HG02840 (cell line): ENCODE measurements around the gene PBXIP1.

Source experiments
- ATAC-seq: cut with Tn5 transposase; IDR thresholded peaks from one replicate; pipeline ENCODE4 v1.9.1; 2021; ENCODE audit warnings: mild to moderate bottlenecking, moderate library complexity, moderate number of reproducible peaks; ENCODE audit not compliant: unreplicated experiment, low FRiP score

The PBXIP1 gene, protein sequence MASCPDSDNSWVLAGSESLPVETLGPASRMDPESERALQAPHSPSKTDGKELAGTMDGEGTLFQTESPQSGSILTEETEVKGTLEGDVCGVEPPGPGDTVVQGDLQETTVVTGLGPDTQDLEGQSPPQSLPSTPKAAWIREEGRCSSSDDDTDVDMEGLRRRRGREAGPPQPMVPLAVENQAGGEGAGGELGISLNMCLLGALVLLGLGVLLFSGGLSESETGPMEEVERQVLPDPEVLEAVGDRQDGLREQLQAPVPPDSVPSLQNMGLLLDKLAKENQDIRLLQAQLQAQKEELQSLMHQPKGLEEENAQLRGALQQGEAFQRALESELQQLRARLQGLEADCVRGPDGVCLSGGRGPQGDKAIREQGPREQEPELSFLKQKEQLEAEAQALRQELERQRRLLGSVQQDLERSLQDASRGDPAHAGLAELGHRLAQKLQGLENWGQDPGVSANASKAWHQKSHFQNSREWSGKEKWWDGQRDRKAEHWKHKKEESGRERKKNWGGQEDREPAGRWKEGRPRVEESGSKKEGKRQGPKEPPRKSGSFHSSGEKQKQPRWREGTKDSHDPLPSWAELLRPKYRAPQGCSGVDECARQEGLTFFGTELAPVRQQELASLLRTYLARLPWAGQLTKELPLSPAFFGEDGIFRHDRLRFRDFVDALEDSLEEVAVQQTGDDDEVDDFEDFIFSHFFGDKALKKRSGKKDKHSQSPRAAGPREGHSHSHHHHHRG

DNA sequence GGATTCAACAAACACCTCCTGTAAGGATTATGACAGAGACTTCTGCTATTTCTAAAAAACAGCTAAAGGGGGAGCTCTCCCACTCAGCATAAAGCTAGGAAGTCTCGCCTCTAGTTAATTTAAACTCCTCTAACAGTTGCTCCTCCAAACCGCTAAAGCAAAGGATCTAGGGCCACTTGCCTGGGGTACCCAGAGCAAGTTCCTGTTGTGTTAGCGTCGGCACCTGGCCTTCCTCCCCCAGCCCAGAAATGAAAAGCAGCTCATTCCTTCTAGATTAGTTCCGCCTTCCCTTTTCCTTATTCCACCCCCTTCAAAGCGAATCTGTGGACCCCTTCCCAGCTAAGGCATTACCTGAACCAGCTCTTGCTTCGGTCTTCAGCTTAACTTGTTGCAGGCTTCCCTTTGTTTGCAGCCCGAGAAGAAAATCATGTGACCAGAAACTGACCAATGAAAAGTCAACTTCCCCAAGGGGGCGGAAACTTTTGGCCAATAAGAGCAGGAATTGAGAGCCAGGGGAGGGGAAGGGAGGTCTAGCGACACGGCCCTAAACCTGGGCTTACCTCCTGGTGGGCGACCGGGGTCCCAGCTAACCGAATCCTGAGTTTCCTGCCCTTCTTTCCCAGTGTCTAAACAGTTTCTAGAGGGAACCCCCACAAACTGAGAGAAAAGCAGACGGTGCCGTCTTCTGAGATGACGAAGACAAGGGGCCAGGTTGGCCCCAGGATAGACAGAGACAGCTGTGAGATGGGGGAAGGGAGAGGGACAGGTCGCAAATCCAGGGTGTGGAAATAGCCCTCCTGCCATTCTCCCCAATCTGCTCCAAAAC lies at the start of gene PBXIP1:
Gene PBXIP1, minus strand, starts transcription at position 382 of the 826 bp plus-strand sequence. CDS start 2,378 bp downstream, outside the sequence.
- ATAC-seq = no peak

DNA sequence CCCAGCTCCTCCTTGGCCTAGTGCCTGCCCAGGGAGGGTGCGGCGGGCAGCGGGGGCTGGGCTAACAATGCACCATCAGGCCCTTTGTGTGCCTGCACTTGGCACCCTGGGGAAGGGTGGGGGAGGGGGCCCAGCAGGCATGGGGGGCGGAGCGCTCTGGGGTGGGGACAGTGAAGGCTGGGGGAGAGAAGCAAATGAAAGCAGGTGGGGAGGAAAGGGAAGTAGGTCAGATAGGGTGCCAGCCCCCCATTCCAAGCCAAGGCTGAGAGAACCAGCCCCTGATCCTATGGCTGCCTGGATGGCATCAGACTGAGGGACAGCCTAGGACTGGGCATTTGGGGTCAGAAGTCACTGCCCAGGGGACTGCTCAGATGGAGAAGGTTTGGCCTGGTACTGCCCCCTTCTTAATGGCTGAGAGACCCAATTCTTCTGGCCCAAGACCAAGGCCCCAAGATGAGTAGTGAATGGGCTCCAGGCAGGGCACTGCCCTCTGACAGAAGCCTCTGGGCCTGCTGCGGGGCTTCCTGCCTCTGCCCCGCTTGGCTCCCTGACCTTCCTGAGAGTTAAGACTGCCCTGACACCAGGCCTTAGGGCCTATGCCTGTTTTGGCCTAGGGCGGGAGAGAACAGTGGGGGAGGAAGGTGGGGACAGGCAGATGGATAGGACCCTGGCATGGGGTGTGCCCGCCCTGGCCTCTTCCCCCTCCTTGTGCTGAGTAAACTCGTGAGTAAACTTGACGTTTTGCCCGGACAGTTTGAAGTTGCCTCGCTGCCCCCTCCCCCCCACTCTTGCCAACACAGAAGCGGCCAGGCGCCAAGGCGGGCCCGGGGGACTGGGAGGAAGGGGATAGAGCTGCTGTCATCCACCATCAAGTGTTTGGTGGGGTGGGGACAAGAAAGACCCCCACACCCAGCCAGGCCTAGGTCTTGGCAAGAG lies 49.4 kb upstream of the PBXIP1 start:
- no peak for ATAC-seq

DNA sequence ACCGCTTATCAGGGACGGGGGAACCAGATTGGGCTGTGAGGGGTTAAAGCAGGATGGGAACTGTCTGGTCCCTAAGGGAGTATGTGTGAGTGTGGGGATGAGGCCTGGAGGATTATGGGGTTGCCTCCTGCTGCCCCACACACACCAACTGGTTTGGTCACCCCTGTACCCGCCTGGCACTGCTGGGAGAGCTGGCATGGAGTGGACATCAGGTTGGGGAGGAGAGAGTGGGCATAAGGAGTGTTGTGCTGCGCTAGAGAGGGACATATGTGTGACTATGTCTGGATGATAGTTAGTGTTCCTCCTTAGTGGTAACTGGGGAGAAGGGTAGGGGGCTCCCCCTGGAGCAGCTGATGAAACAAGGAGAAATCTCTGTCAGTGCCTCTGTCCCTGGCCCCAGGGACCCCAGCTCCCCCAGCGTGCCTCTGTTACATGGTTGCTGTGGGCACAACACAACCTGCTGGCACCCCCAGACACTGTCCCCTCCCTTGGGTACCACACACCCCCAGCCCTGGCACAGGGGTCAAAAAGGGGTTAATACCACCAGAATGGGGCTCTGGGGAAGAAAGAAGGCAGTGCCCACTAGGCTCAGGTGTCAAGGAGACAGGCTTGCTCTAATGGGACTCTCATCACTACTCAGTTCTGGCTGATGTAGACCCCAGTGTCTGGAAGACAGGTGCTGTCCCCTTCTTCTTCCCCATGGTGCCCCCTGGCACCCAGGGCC lies 48.6 kb upstream of the PBXIP1 start:
- ATAC-seq = no peak

DNA sequence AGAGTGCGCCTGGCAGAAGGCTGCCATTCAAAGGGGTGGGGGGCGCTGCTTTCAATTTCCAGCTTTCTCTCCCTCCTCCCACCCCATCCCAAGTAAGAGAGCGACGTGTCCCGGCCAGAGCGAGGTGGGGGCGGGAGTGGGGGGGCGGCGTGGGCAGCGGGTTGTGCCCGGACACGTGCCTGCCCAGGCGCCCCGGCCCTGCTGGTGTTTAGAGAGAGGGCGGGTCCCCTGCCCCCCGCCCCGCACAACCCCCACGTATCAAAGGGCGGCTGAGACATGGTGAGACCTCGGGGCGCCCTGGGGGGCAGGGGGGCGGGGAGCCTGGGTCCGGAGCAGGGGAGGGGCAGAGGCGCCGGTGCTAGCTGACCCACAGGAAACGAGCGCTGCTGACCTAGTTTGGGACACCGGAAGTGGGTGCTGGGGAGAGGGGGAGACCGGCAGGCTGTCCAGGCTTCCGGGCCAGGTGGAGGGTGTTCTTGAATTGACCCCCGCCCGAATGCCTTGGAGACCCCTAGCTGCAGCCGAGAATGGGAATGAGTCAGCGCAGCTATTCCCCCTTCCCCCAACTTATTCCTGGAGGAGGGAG lies 48.0 kb upstream of the PBXIP1 start:
- ATAC-seq = no peak

DNA sequence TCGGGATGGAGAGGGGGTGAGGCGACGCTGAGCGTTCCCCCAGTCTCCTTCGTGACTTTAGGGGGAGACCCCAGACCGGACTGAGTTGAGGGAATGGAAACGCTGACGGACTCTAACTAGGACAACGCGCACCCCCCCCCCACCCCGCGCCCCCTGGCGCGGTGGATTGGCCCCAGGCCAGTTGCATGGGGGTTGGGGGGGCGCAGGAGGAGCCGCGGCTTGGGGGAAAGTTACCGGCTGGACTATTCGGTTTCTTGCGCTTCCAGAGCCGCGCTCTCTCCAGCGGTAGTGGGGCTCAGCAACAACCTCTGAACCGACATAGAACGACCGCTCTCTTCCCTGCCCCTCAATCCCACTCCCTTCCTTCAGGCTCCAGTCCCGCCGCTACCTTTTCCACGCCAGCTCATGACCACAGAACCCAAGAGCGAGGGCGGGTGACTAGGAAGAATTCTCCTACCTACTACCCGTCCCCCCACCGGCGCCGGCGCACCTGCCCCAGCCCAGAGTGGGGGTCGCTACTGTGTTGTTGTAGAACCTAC lies 47.4 kb upstream of the PBXIP1 start:
- ATAC-seq = no peak

DNA sequence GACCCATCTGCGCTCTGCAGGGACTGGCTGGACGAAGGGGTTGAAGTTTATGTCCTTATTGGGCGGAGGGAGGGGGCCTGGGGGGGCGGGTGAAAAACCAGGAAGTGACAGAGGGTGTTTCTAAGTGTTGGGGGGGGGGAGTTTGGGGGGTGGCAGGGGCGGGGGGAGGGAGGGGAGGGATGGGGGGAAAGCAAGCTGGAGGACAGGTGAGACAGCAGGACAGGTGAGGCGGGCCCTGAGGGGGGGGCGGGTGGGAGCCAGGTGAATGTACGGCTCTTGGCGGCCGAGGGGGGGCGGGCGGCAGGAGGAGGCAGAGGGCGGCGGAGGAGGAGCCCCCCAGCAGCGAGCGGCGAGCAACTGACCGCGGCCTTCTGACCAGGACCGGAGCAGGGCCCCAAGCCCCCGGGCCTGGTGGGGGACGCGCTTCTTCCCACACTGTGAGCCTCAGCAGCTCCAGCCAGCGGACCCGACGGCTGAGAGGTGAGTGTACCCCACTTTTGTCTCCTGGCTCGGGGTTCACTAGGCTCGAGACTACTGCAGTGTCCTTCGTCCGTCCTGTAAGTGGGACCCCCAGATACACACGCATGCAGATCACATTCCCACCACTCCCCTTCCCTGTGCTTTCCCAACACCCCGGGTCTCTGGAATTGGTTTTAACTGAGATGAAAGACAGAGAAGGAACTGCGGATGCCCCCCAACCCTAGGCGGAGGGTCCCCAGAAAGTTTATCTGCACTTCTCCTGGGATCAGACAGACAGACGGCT lies 46.7 kb upstream of the PBXIP1 start, which contains the start of gene ZBTB7B:
Gene ZBTB7B, plus strand, starts transcription at position 339 of the 763 bp plus-strand sequence. CDS start 11,859 bp downstream, outside the sequence.
- no peak for ATAC-seq

DNA sequence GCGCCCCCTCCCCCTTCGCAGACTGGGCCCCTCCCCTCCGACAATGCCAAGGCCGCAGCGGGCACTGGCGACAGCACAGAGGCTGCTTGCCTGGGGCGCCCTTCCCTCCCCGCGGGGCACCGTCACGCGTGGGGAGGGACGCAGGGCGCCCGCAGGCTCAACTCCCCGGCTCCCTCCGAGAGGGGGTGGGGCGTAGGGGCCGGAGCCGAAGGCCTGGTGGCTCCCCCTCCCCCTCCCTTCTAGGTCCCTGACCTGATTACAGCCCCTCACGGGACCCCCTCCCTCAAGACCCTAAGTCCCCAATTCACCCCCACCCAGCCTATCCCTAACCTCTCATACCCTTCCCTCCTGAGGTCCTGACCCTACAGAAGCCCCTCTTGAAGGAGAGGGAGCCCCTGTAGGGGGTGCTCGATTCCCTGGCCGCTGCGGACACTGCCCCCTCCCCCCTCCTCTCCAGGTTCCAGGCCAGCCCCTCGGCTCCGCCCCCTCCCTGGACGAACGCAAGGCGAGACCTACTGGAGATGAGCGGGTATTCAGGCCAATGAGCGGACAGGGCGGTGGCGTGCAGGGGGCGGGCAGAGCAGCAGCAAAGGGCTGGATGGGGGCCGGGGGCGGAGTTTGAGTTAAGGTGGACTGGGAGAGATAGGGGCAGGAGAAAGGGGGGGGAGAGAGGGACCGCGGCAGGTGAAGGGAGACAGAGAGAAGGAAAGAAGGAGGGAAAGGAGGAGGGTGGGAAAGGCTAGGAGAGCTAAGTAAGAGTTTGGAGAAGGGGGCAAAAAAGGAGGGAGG lies 46.0 kb upstream of the PBXIP1 start:
- ATAC-seq = peak; percentile 54

DNA sequence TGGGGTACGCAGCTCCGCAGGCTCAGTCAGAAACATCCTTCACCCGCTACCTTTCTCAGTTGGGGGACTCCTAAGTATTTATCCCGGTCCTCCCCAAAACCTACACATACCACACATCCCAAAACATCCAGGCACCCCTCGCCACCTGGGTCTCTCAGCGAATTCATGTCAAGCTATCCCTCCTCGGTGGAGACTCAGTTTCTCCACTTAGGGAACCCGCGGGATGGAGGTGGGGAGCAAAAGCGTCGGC lies 45.5 kb upstream of the PBXIP1 start:
- no peak for ATAC-seq

DNA sequence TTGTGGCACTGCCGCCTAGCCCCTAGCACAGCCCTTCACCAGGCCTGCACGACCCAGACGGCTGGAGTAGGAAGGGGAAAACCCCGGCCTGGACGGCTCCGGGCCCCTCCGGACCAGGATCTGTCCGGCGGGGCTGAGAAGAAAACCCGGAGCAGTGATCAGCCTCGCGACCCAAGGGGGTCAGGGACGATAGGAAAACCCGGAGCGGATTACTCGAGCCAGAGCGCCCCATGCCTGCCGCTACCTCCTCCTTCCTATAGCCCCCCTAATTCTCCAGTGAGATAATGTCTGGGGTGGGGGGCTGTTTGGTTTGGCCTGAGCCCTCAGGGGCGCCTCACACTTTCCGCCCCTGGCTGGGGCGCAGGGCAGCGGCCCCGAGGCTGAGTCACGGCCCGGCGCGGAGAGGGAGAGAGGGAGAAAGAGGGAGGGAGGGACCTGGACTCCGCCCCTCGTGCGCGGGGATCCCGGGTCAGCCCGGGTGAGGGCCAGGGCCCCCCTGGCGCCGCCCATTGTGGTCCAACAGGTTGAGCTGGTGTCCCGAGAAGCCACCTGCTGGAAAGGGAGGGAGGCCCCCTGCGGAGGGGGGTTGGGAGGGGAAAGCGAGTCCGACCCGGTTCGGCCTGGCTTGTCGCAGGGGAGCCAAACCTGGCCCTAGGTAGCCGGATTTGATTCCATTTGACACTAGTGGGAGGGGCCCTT lies 45.0 kb upstream of the PBXIP1 start:
- peak; percentile 38 for ATAC-seq

DNA sequence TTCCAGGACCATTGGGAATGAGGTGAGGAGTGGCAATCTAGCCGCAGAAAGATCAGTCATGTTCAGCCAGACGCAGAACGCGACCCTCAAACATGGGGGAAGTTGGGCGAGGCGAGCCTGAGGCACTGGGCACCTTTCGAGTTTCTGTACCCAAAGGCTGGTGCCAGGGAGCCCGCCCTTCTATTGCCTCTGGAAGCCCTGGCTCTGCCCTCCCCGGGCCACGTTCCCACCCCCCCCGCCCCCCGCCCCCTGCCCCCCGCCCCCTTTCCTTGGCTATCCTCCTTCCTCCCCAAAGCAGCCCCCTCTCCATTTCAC lies 44.5 kb upstream of the PBXIP1 start:
- no peak for ATAC-seq

DNA sequence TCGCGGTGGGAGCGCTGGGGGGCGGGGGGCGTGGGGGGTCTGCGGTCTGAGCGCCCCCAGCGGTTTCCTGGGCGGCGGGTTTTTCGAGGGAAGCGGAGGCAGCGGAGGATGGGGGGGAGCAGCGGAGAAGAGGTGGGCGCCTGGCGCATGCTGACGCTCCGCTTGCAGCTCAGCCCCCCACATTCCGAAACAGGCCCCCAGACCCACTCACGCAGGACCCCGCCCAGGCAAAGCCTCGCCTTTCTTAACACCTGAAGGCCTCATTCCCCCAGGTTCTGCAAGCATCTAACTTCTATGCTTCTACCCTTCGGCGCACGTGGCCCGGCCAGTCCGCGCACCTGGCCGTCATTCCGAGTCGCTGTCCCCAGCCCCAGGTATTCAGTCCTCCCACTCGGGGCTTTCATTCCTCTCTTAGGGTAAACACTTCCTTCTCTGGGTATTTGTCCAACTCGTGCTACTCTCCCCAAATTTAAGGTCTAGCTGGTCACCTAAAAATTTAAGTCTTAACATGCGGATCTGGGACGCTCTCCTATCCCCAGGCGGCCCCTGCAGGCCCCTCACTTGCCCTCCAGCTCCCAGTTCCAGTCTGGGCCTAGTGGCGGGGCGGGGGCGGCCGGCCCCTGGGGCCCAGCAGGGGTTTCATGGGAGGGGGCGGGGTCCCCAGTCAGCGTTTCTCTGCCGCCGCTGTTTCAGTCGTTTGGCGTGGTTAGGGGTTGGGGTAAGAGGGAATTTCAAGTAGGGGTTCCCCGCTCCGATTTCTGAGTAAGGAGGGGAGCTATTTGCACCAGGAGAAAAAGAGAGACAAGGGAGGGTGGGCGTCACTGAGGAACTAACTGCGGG lies 43.9 kb upstream of the PBXIP1 start:
- ATAC-seq = no peak

DNA sequence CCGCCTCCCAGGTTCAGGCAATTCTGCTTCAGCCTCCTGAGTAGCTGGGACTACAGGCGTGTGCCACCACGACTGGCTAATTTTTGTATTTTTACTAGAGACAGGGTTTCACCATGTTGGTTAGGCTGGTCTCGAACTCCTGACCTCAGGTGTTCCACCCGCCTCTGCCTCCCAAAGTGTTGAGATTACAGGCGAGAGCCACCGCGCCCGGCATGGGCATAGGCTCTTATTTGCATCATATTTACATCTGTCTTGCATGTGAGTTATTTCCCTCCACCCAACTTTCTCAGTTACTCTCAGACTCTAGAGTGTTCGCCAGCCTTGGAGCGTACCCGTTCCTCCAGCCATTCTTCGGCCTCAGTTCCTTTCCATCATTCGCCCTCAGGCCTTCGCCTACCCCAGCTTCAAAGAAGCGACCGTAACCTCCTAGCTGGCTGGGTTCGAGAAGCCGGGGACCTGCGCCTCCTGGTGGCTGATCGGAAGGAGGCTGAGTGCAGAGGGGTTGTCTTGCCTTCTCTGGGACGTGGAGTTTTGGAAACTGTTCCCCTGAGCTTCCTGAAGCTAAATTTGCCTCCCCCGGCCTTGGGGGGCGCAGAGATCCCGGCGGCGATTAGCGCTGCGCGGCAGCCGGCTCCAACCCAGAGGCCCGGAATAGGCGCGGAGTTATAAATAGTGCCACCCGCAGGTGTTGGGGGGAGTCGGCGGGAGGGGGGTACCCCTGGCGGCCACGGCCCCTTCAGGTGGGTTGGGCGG lies 43.1 kb upstream of the PBXIP1 start:
- ATAC-seq = no peak

DNA sequence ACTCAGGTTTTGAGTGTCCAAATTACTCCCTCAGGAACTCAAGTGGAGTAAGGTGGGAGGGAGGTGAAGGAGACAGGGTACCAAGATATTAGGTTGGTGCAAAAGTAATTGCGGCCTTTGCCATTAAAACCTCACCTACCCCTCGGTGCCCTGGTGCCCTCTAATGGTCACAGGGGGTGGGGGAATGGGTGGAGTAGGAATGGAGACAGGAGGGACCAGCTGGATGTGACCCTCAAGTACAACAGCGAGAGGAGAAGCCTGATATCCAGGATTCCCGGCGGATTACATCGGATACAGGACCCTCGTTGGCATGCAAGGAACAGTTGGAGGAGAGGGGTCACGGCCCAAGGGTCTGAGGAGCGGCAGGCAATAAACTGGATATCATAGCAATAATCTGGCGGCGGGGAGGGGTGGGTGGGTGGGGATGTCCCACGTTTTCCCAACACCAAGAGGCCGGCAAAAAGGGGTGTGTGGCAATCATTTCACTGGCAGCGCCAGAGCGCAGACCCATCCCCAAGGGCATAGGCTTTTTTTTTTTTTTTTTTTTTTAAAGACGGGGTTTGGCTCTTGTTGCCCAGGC lies 42.4 kb upstream of the PBXIP1 start:
- ATAC-seq = no peak

DNA sequence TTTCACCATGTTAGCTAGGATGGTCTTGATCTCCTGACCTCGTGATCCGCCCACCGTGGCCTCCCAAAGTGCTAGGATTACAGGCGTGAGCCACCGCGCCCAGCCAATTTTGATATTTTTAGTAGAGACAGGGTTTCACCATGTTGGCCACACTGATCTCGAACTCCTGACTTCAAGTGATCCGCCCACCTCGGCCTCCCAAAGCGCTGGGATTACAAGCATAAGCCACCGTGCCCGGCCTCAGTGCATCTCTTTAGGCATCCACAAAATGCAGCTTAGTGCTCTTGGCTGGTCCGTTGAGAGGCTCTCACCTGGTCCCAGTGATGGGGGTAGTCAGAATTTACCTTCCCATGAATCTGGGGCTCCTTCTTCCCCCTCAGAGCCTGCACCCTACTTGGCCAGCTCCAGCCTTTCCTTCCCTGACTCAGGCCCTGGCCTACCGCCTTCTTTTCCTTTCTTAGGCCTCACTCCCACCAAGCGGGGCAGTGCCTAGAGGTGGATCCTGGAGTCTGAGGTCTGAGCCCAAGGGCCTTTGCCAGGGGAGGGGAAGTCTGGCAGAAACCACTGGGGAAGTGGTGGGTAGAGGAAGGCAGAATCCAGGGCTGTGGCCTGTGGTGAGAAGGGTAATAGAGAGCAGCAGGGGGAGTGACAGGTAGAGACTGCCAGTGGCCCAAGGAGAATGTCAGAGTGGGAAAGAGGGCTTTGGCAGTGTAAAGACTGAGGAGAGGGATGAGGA lies 41.2 kb upstream of the PBXIP1 start:
- no peak for ATAC-seq
